ENCODE results near the gene CAMTA1. TPM values are rescaled to one million over a fixed set of nuclear protein-coding genes. Genes with fewer than 3 reads are reported as not detected.

Gene CAMTA1
- total RNA-seq, 1 experiment from 2014 or later = 50.3 TPM

- H3K9me3 Mint-ChIP-seq (ENCODE audit: low read depth, unreplicated experiment) = peaks cover 3% of the 10 kb centered on the region
- H3K4me1 Mint-ChIP-seq (ENCODE audit: low read depth, unreplicated experiment) = no peaks in the 10 kb centered on the region
- H3K36me3 Mint-ChIP-seq (ENCODE audit: insufficient read depth, unreplicated experiment) = no peaks in the 10 kb centered on the region
- H3K27ac Mint-ChIP-seq (ENCODE audit: unreplicated experiment) = no peak overlapping the region
- no peak for DNase-seq
- H3K4me3 Mint-ChIP-seq (ENCODE audit: low read depth, unreplicated experiment) = no peak overlapping the region
- no TSS peak for BruUV-seq (replicated peaks)
- no peak for TF ChIP-seq CTCF (IDR thresholded peaks at IDR 0.05; ENCODE audit: unreplicated experiment)
- CTCF ChIA-PET = no interaction called here
- intact Hi-C loops (cut with micrococcal nuclease; ENCODE audit: unreplicated experiment) = no loop called here
- peaks cover 48% of the 10 kb centered on the region for H3K27me3 Mint-ChIP-seq (ENCODE audit: unreplicated experiment)
Measured at GRCh38 chr1:7076572-7076971, 291.3 kb downstream of the CAMTA1 start.

- no peaks in the 10 kb centered on the region for H3K4me1 Mint-ChIP-seq (ENCODE audit: low read depth, unreplicated experiment)
- H3K36me3 Mint-ChIP-seq (ENCODE audit: insufficient read depth, unreplicated experiment) = no peaks in the 10 kb centered on the region
- TF ChIP-seq CTCF (IDR thresholded peaks at IDR 0.05; ENCODE audit: unreplicated experiment) = no peak
- CTCF ChIA-PET = interaction anchor here (0.7 kb wide), 1 partner anchor 614 kb away, joined by 6 read pairs; no protein-coding TSS in a partner anchor
- no TSS peak for BruUV-seq (replicated peaks)
- H3K4me3 Mint-ChIP-seq (ENCODE audit: low read depth, unreplicated experiment) = no peak overlapping the region
- DNase-seq = no peak
- H3K9me3 Mint-ChIP-seq (ENCODE audit: low read depth, unreplicated experiment) = peaks cover 3% of the 10 kb centered on the region
- intact Hi-C loops (cut with micrococcal nuclease; ENCODE audit: unreplicated experiment) = no loop called here
- no peak overlapping the region for H3K27ac Mint-ChIP-seq (ENCODE audit: unreplicated experiment)
- peaks cover 47% of the 10 kb centered on the region for H3K27me3 Mint-ChIP-seq (ENCODE audit: unreplicated experiment)
Measured at GRCh38 chr1:7077136-7077535, 291.9 kb downstream of the CAMTA1 start.

- H3K4me1 Mint-ChIP-seq (ENCODE audit: low read depth, unreplicated experiment) = no peaks in the 10 kb centered on the region
- H3K27ac Mint-ChIP-seq (ENCODE audit: unreplicated experiment) = no peak overlapping the region
- no peak overlapping the region for H3K4me3 Mint-ChIP-seq (ENCODE audit: low read depth, unreplicated experiment)
- no peak for TF ChIP-seq CTCF (IDR thresholded peaks at IDR 0.05; ENCODE audit: unreplicated experiment)
- H3K9me3 Mint-ChIP-seq (ENCODE audit: low read depth, unreplicated experiment) = peaks cover 3% of the 10 kb centered on the region
- no TSS peak for BruUV-seq (replicated peaks)
- CTCF ChIA-PET = interaction anchor here (0.7 kb wide), 1 partner anchor 613 kb away, joined by 6 read pairs; no protein-coding TSS in a partner anchor
- no peak for DNase-seq
- peaks cover 47% of the 10 kb centered on the region for H3K27me3 Mint-ChIP-seq (ENCODE audit: unreplicated experiment)
- H3K36me3 Mint-ChIP-seq (ENCODE audit: insufficient read depth, unreplicated experiment) = no peaks in the 10 kb centered on the region
- intact Hi-C loops (cut with micrococcal nuclease; ENCODE audit: unreplicated experiment) = no loop called here
Measured at GRCh38 chr1:7077970-7078369, 292.7 kb downstream of the CAMTA1 start.

GRCh38 chr1:7079637-7080036 is 294.4 kb downstream of the CAMTA1 start:
- peaks cover 3% of the 10 kb centered on the region for H3K9me3 Mint-ChIP-seq (ENCODE audit: low read depth, unreplicated experiment)
- no peak overlapping the region for H3K27ac Mint-ChIP-seq (ENCODE audit: unreplicated experiment)
- no peaks in the 10 kb centered on the region for H3K36me3 Mint-ChIP-seq (ENCODE audit: insufficient read depth, unreplicated experiment)
- no TSS peak for BruUV-seq (replicated peaks)
- CTCF ChIA-PET = no interaction called here
- intact Hi-C loops (cut with micrococcal nuclease; ENCODE audit: unreplicated experiment) = no loop called here
- H3K4me1 Mint-ChIP-seq (ENCODE audit: low read depth, unreplicated experiment) = no peaks in the 10 kb centered on the region
- no peak overlapping the region for H3K4me3 Mint-ChIP-seq (ENCODE audit: low read depth, unreplicated experiment)
- DNase-seq = no peak
- TF ChIP-seq CTCF (IDR thresholded peaks at IDR 0.05; ENCODE audit: unreplicated experiment) = no peak
- peaks cover 42% of the 10 kb centered on the region for H3K27me3 Mint-ChIP-seq (ENCODE audit: unreplicated experiment)
